Cerebellar nuclear complex (tissue), 1 donor: ENCODE results near the gene TADA1.
"Not testable (repeated sequence)": the region's sequence is repeated elsewhere in the genome, so short reads cannot be mapped to it uniquely, and the experiment has no call there.

Experiments
- DNase-seq, 2 experiments: peaks; one replicate each; lab custom pipeline; 2025; lab: John Stamatoyannopoulos, UW

Gene TADA1

GRCh38 chr1:166843769-166844596, 32.1 kb downstream of the TADA1 start:
- DNase-seq = no peak

- no peak for DNase-seq
These were observed 32.7 kb downstream of the TADA1 start for GRCh38 chr1:166843322-166843721.

- DNase-seq = no peak
These were observed 35.5 kb downstream of the TADA1 start for GRCh38 chr1:166840309-166841274.

- peak in 1 of 2 experiments; percentile 21 for DNase-seq
These were observed 36.3 kb downstream of the TADA1 start for GRCh38 chr1:166839600-166840308.

- peak; percentile 42 to 74 for DNase-seq
These were observed 37.1 kb downstream of the TADA1 start, which contains the start of gene POGK for GRCh38 chr1:166838766-166839599. Gene POGK (plus strand): TSS chr1:166839475. CDS start chr1:166840957, 1,482 bp downstream.

GRCh38 chr1:166836733-166837132, 39.3 kb downstream of the TADA1 start:
- no peak for DNase-seq

- DNase-seq = not testable (repeated sequence)
These were observed 46.3 kb downstream of the TADA1 start for GRCh38 chr1:166829762-166830161.

- DNase-seq = no peak
These were observed 48.6 kb downstream of the TADA1 start for GRCh38 chr1:166827426-166827825.

GRCh38 chr1:166822385-166822784, 53.7 kb downstream of the TADA1 start:
- DNase-seq = no peak

GRCh38 chr1:166819974-166820373, 56.1 kb downstream of the TADA1 start:
- no peak for DNase-seq

GRCh38 chr1:166814611-166815010, 61.5 kb downstream of the TADA1 start:
- DNase-seq = no peak

GRCh38 chr1:166813508-166814223, 62.4 kb downstream of the TADA1 start:
- no peak for DNase-seq

- DNase-seq = no peak
These were observed 64.4 kb downstream of the TADA1 start for GRCh38 chr1:166811691-166812090.

- DNase-seq = no peak
These were observed 67.1 kb downstream of the TADA1 start for GRCh38 chr1:166808952-166809351.
